Activated naive CD8-positive, alpha-beta T cell treated with anti-CD3 and anti-CD28 coated beads, Interleukin-2, amount 50 U/mL, for 16 hours (primary cell): ENCODE results near the gene TENM4.
"Not testable (repeated sequence)": the region's sequence is repeated elsewhere in the genome, so short reads cannot be mapped to it uniquely, and the experiment has no call there.

Experiments
- DNase-seq: peaks from one replicate; pipeline ENCODE4 v3.0.0-alpha.2; 2020; ENCODE audit warnings: low read depth, low spot score

The TENM4 gene

DNA sequence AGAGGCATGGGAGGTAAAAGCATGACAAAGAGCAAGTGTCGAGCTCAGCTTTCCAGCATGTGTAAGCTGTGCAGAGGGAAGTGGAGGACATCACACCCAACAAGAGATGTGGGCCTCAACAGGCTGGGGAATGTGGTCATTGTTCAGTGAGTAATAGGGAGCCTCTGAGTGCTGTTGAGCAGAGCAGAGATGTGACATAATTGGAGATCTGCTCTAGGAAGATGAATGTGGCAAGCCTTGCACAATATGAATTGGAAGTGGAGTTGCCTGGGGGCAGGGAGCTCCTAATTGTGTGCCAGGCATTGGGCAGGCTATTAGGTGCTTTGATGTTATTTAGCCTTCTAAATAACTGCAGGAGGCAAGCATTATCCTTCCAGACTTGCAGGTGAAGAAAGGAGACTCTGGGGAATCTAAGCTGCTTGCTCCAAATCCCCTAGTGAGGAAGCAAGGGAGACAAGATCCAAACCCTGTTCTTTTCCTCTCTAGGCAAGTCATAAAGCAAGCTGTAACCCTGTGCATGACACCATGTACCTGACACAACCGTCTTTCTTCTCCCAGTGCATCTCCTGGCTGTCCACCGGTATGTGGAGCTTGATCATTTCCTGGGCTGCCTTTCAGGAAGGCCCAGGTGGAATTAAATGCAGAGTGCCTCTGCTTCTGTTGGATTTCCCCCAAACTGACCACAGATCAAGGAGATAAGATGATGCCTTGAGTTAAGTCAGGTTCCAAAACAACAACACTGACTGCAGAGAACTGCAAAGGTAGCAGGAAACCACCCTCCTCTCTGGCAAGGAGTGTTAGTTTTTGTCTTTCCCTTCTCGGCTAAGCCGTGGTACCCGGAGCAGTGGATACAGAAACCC, 221.4 kb downstream of the TENM4 start:
- DNase-seq: no peak

DNA sequence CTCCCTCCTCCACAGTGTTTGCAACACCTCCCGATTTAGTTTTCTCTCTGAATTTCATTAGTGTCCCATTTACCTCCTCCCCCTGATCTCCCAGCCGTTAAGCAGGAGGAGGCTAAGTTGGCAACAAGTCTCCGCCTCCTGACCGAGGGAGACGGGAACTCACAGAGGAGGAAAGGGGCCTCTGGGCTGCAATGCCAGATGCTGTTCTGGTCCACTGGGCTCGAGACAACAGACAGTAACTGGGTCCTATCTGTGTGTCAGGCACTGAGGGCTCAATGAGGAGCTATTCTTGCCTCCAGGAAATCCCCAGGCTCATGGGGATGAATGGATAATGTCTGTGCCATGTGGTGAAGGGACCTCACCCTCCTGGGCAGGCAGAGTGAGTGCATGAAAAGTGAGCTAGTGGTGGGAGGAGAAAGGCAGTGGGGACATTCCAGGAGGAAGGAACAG, 228.1 kb downstream of the TENM4 start:
- DNase-seq: no peak

DNA sequence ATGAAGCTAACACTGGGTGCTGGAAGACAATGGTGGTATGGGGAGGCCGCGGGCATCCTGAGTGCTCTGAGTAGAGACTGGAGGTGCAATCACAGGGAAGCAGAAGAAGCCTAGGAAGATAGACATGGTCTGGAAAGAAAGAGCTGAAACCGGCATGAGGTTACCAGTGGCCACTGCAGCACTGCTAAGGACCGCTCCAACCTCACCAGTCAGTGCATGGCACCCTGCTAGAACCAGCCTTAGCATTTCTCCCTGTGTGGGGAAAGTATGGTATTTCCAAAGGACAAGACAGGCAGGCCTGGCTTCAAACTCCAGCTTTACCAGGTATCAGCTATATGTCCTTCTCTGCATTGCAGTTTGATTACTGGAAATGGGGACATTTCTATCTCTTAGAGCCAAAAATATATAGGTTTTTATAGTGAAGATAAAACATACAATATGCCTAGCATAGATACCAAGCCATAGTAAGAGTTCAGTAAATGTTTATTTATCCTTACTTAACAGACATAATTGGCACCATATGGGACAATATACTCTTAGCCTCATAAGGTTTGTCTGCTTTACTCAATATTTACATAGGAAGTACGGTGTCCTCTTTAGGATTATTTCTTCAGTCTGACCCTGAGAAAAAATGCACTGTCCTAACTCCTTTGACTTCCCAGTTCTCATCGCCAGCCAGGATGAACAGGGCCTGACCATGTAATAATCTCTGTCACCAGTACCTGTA, 231.1 kb downstream of the TENM4 start:
- DNase-seq: no peak

DNA sequence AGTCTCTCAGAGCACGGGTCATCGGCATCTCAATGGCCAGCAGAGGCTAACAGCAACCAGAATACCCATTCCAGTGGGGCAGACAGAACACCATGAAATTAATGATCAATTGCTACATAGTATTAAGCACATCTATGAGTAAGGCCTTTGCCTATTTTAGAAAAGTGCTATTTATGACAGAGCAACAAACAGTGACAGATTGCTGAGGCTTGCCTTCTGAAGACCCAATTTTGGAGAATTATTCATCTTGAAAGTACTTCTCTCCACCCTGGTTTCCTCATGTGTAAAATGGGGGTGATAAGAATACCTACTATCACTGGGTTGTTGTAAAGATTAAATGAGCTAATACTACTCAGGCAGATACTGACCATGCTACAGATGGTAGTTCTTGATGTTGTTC, 232.7 kb downstream of the TENM4 start:
- DNase-seq: no peak

DNA sequence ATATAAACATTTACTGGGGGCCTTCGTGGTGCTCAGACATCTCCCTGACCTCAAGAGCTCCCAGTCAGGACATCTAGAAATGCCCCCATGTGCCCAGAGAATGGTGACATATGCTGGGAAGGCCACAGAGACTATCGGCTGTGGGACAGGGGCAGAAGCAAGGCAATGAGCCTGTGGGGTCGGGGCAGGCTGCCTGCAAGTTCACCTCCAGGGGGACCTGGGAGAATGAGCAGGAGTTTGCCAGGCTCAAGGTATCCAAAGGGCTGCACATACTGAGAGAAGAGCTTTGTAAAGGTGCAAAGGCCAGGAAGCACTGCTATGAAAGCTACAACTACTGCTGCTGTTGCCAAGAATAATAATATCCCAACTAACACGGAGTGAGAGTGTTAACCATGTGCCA, 233.9 kb downstream of the TENM4 start:
- no peak for DNase-seq

DNA sequence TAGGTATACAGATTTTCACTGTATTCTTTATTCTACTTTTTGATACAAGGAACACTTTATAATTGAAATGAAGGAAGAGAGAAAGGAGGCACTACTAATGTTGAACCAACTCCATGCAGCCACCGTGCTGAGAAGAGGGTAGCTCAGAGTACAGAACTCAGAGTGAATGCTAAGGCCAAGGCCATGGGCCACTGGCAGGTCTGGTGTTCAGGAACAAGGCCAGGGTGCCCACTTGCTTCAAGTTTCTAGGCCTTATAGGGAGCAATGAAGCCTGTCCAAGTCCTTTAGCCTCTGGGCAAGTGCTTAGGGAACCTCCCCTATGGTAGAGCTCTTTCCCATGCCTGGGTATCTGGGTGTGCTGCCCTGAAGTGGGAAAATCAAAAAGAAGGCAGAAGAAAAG, 235.0 kb downstream of the TENM4 start:
- DNase-seq: no peak

DNA sequence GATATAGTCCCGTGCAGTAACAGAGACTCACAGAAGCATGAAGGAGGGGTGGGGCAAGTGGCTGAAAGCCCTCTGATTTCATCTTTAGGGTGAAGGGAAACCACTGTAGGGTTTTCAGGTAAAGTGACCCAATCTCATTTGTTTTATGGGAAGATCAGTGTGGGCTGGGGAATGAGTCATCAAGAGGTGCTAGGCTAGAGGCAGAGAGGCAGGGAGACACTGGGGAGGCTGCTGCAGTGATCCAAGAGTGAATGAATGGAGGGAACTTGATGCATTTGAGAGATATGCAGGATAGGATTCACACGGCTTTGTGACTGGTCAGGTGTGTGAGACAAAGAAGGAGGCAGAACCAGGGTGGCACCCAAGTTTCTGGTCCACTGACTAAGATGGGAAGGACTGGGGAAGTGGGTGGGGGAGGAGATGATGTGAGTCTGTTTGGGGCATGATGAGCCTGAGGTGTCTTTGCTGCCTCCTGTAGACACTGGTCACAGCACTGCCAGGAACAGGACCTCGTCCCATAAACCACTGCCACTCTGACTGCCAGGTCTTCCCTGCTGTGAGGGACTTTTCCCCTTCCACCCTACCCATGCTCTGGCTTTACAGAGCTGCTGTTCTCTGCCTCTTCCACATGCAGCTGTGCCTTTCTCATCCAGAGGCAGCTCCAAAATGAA, 239.0 kb downstream of the TENM4 start:
- DNase-seq: no peak

DNA sequence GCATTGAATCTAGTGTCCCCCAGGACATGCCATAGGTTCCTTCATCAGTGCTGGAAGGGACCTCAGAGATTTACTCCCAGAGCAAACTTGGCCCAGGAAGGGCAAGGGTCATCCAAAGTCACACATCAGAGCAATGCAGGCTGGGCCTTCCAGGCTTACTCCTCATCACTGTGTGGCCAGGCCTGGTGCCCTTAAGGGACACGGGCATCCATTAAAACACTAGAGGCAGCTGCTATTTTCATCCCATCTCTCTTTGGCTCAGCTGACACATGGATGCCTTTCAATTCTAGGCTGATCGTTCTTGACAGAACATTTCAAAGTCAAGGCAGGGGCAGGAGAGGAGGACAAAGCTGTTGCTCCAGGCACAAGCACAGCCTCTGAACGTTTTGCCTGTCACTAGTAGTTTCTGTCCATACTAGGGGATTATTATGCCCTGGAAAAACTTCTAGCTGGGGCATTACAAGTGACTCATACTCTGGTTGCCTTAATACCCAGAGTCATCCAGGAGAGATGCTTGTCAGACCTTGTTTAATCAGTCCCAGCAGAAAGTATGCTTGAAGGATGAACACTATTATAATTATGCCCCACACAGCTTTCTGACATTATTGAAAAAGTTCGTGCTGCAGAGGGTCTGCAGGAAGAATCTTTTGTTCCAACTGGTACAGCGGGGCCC, 240.3 kb downstream of the TENM4 start:
- DNase-seq: no peak

DNA sequence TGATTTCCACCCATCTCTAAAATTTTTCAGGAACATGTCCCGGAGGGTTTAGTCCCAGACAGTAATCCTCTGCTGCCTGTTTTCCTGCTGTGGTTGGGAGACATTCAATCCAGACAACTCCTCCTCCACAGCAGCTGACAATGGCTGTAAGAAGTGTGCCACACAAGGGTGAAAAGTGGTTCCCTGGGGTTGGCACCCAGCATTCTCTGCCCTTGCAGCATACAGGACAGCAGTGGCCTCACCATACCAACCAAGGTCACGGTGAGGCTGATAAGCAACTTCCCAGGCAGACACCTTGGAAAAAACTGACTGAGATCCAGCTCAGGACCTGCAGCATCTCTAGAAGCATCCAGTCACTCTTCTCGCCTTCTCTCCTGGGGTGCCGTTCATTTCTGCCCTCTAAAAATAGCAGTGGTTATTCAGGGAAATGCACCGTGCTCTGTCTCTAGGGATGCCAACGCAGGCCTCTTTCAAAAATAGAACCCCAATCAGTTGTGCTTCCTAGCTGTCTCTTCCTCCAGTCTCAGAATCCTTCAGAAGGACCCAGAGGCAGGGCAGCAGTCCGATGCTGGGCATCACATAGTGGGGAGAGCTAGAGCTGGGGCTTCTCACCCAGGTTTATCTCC, 241.0 kb downstream of the TENM4 start:
- no peak for DNase-seq

DNA sequence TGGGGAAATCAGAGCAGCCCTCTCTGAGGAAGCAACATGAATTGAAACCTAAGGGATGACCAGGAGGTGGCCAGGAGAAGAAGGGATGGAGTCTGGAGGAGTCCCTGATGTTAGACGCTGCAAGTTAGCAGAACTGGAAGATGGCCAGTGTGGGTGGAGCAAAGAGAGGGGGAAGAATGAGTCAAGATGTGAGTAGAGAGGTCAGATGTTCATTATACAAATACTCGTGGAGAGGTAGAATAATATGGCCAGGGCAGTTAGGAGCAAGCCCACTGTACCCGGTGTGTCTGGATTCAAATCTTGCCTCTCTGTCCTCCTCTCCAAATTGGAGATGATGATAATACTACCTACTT, 242.0 kb downstream of the TENM4 start:
- DNase-seq: no peak

DNA sequence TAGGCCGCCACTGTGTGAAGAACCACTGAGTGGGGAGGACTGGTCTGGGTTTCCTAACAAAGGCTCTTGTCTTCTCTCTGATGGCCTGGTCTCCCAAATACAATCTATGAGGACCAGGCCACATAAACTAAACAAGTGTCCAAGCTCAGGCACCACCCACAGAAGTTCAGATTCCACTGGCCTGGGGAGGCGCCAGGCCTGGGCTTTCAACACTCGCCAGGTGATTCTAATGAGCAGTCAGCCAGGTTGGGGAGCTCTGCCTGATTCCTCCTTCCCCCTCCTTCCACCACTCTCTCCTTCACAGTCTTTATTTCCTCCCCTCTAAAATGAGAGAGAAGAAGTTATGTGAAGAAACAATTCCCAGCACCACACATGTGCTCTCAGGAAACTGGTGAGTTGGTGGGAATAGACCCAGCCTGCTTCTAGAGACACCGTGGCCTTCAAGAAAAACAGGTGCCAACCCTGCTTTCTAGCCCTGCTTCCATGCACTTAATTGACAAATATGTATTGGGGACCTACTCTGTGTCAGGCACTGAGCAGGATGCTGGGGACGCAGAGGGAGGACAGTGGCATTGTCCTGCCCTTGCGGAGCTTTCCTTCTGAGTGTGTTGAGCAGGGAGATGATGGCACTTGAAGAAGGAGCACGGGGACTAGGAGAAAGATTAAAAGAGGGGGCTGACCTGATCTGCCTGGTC, 242.5 kb downstream of the TENM4 start:
- no peak for DNase-seq

DNA sequence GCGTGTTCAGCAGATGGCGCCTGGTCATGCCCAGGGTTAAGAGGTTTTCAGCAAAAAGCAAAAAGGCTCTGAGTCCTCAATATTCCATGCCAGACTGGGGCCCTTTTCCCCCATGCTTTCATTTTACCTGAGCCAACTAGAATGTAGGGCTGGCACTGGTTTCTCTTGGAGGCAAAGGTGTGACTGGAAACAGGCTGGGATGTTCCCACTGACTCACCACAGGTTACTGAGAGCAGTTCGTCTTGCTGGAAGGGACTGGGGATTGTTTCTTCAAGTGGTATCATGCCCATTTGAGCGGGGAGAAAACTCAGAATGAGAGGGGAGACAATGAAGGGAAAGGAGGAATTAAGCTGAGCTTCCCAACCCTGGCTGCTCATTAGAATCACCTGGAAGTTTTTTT, 243.9 kb downstream of the TENM4 start:
- DNase-seq: no peak

DNA sequence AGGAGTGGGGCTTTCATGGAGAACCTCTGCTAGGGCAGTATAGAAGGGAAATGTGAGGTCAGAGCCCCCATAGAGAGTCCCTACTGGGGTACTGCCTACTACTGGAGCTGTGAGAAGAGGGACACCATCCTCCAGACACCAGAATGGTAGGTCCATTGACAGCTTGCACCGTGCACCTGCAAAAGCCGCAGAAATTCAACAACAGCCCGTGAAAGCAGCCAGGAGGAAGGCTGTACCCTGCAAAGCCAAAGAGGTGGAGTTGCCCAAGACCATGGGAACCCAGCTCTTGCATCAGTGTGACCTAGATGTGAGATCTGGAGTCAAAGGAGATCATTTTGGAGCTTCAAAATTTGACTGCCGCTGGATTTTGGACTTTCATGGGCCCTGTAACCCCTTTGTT, 245.6 kb downstream of the TENM4 start:
- DNase-seq: no peak

DNA sequence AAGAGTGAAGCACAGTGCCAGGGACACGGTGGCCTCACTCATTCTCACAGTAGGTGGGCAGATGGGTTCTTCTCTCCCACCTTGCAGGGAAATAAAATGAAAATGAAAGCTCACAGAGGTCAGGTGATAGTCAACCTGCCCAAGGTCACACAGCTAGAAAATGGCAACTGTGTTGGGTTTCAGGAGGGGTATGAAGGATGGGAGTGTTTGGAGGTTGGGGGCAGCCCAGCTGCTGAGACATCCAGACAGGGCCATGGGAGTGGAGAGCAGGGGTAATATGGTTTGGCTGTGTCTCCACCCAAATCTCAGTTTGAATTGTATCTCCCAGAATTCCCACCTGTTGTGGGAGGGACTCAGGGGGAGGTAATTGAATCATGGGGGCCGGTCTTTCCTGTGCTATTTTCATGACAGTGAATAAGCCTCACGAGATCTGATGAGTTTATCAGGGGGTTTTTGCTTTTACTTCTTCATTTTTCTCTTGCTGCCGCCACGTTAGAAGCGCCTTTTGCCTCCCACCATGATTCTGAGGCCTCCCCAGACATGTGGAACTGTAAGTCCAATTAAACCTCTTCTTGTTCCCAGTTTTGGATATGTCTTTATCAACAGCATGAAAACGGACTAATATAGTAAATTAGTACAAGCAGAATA, 247.0 kb downstream of the TENM4 start:
- DNase-seq: no peak

DNA sequence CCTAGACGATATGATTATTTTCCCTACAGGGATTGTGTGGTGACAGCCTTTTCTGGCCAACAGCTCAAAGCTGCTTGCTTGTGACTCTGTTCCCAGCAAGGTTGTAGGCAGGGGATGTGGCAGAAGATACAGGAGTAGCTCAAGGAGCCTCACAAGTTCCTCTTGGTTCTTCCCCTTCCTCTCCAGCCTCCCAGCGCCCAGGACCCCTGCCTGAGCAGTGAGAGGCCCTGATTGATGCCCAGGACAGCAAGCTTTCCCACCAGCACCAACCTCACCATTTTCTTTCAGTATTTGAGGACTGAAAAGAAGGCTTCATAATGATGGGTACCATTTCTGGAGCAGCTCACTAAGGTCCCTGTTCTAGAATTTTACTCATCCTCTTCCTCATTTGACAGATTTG, 248.0 kb downstream of the TENM4 start:
- no peak for DNase-seq

DNA sequence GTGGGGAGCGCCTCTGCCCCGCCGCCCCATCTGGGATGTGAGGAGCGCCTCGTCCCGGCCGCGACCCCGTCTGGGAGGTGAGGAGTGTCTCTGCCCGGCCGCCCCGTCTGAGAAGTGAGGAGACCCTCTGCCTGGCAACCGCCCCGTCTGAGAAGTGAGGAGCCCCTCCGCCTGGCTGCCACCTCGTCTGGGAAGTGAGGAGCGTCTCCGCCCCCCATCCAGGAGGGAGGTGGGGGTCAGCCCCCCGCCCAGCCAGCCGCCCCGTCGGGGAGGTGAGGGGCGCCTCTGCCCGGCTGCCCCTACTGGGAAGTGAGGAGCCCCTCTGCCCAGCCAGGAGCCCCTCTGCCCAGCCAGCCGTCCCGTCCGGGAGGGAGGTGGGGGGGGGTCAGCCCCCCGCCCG, 249.1 kb downstream of the TENM4 start:
- not testable (repeated sequence) for DNase-seq

DNA sequence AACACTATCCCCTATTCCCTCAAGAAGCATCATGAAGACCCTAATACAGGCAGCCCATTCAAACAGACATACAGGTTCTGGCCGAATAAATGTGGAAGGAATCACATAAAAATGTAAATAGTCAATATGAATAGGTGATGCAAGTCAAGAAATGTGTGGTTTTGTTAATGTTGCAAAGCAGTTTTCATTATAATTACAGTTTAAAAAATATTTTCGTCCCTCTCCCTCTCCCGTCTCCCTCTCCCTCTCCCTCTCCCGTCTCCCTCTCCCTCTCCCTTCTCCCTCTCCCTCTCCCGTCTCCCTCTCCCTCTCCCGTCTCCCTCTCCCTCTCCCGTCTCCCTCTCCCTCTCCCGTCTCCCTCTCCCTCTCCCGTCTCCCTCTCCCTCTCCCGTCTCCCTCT, 250.3 kb downstream of the TENM4 start:
- DNase-seq: not testable (repeated sequence)

DNA sequence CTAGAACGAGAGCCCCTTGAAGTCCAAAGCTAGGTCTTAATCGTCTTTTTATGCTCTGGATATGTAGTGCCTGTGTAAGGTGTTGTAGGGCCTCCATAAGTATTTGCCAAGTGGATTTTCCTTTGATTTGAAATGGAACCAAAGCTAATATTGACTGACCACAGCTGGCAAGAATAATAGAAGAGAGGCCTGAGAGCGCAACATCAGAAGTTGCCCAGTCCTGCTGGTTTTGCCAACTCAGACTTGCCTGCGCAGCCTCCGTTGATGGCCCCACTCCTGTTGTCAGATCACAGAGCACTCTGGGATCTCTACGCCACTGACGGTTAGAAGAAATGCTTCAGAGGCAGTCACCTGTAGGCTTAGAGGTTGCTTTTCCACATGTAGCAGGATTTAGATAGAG, 251.2 kb downstream of the TENM4 start:
- no peak for DNase-seq

DNA sequence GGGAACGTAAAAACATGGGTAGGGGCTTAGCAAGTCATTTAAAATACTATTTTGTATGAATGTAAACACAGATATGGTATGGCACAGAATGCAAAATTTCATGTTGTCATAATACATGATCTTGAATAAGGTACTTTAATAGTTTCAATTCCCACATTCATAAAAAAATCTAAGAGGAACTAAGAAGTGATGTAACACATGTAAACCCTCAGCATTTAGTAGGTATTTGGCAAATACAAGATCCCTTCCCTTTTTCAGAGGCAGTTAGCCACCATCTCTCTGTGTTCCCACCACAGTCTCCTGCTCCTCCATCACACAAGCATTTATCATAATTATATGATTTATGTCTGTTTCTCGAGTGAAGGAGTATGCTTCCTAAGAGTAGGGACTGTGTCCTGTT, 251.8 kb downstream of the TENM4 start:
- DNase-seq: no peak

DNA sequence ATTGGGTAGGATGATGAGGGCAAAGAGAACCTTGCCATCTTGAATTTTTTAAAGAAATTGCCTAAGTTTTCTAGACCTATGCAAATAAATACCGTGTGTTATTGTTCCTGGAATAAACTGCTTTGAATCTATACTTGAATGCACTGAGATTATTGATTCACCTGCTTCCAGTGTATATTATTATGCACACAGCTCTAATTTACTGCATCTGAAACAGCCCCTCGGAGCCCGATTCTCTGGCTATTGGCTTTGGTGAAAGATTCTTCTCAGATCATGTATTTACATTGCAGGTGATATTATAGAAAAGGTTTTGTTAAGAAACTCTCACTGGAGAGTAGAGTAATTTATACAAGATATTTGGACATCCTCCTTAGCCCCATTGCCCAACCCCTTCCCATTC, 254.2 kb downstream of the TENM4 start:
- no peak for DNase-seq

DNA sequence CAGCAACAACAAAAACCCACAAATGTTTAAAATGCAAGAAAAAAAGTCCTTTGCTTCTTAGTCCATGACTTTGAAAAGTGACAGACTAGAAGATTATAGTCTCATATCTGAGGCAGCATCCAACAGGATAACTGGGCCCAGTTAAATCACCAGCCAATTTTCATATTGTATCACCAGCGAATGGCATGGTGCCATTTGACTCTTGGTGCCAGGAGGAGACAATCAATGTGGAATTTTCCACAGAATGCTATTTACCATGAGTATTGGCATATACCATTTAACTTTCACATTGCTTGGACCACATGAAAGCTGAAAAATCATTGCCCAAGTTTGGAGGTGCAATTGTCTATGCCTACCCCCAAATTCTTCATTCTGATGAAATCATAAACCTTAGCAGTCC, 255.5 kb downstream of the TENM4 start:
- DNase-seq: no peak
